ENCODE measurements around the gene WBP1. TPM values are rescaled to one million over a fixed set of nuclear protein-coding genes. Genes with fewer than 3 reads are reported as not detected.

WBP1 gene
- total and polyA plus RNA-seq, 10 donors, result 39.5 to 84.2 (median 63.6) TPM

- Histone ChIP-seq H3K4me1 (peaks cover 31 to 57% (median 40%) of the 10 kb centered on the region in 6 donors), H3K27ac (peak within 1 kb of the TSS; percentile 36 to 99 (median 79)), H3K4me3 (peak within 1 kb of the TSS; percentile 43 to 94 (median 68)), H3K27me3 (replicated peaks in 1 of 7) (no peaks in the 10 kb centered on the region), H3K36me3 (peaks cover 0 to under 1% (median 0%) of the 10 kb centered on the region in 6 donors), H3K9me3 (no peaks in the 10 kb centered on the region)
- intact Hi-C loops (cut with DNase I; ENCODE audit: low total_unique reads), result no loop called here
- peak; percentile 77 to 94 (median 89) for TF ChIP-seq POLR2AphosphoS5 (IDR thresholded peaks at IDR 0.05)
- TF ChIP-seq POLR2A (IDR thresholded peaks at IDR 0.05), result peak in 1 of 3 donors; percentile 92
- peak in 4 of 11 experiments; percentile 5 to 32 (median 20) for TF ChIP-seq CTCF (IDR thresholded peaks at IDR 0.05 in 8 of 11, conservative IDR thresholded peaks at IDR 0.05 in 3 of 11)
- 0 to 2% (median 1%) methylated on average over 39 to 40 of the region's 40 CpGs for WGBS, 5 donors
- DNase-seq, result peak; percentile 97
These were observed 3.4 kb upstream of the WBP1 start, which contains the start of gene INO80B for GRCh38 chr2:74454654-74455511. Gene INO80B (plus strand): TSS chr2:74455087. CDS start chr2:74455117, 30 bp downstream.

DNA sequence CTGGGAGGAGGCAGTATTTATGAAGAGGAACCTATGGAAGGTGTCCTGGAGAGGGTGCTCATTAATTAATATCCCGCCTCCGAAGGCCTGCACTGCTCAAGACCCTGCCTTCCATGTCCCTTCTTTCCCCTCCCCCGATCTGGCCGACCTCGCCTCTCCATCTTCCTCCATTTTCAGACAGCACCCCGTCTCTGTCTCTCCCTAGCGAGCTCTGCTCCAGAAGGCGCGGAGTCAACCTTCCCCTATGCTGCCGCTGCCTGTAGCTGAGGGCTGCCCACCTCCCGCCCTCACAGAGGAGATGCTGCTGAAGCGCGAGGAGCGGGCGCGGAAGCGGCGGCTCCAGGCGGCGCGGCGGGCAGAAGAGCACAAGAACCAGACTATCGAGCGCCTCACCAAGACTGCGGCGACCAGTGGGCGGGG lies 1.1 kb upstream of the WBP1 start:
- peaks cover 0 to 23% (median 12%) of the 10 kb centered on the region in 6 donors for H3K36me3 ChIP-seq
- WGBS, 5 donors, result 0 to 1% (median 0%) methylated on average over 19 to 27 of the region's 27 CpGs
- peaks cover 32 to 68% (median 41%) of the 10 kb centered on the region in 6 donors for H3K4me1 ChIP-seq
- H3K4me3 ChIP-seq, result peak overlapping the region; percentile 55 to 91 (median 72)
- TF ChIP-seq POLR2A (IDR thresholded peaks at IDR 0.05), result no peak
- no peak for TF ChIP-seq CTCF (IDR thresholded peaks at IDR 0.05 in 8 of 11, conservative IDR thresholded peaks at IDR 0.05 in 3 of 11)
- TF ChIP-seq POLR2AphosphoS5 (IDR thresholded peaks at IDR 0.05), result no peak
- no peak for DNase-seq
- no peaks in the 10 kb centered on the region for H3K27me3 ChIP-seq (replicated peaks in 1 of 7)
- intact Hi-C loops (cut with DNase I; ENCODE audit: low total_unique reads), result no loop called here
- no peaks in the 10 kb centered on the region for H3K9me3 ChIP-seq
- H3K27ac ChIP-seq, result peak overlapping the region; percentile 95 to 100 (median 98)

DNA sequence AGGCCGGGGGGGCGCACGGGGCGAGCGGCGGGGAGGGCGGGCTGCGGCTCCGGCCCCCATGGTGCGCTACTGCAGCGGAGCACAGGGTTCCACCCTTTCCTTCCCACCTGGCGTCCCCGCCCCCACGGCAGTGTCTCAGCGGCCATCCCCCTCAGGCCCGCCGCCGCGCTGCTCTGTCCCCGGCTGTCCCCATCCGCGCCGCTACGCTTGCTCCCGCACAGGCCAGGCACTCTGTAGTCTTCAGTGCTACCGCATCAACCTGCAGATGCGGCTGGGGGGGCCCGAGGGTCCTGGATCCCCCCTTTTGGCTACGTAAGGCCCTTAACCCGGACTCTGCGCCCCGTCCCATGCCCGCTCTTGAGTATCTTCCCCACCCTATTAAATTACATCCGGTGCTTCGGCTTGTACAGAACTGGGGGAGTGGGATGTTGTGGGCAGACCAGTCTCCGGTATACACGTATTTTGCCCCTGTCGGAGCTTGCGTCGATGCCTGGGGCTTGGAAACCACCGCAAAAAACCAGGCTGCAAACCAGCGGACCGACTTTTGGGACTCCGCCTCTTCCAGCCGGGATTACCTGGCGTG lies 598 bp upstream of the WBP1 start:
- DNase-seq, result peak; percentile 97
- Histone ChIP-seq H3K4me3 (peak overlapping the region; percentile 55 to 91 (median 72)), H3K4me1 (peaks cover 32 to 65% (median 41%) of the 10 kb centered on the region in 6 donors), H3K27me3 (replicated peaks in 1 of 7) (no peaks in the 10 kb centered on the region), H3K9me3 (no peaks in the 10 kb centered on the region), H3K27ac (peak overlapping the region; percentile 95 to 100 (median 98)), H3K36me3 (peaks cover 0 to 28% (median 17%) of the 10 kb centered on the region in 6 donors)
- 0 to 1% (median 0%) methylated on average over 30 to 46 of the region's 46 CpGs for WGBS, 5 donors
- TF ChIP-seq CTCF (IDR thresholded peaks at IDR 0.05 in 8 of 11, conservative IDR thresholded peaks at IDR 0.05 in 3 of 11) (peak in 1 of 11 experiments; percentile 9), POLR2A (IDR thresholded peaks at IDR 0.05) (peak; percentile 35 to 91 (median 62)), POLR2AphosphoS5 (IDR thresholded peaks at IDR 0.05) (peak; percentile 93 to 98 (median 97))
- intact Hi-C loops (cut with DNase I; ENCODE audit: low total_unique reads), result no loop called here
